Activated CD4-positive, alpha-beta memory T cell treated with anti-CD3 and anti-CD28 coated beads, Interleukin-2, amount 10 ng/mL, durations not matched to agents 7 days and 5 days (primary cell): Measurements from ENCODE around the gene AHDC1. TPM values are rescaled to one million over a fixed set of nuclear protein-coding genes. Genes with fewer than 3 reads are reported as not detected.

Experiments used
- CTCF ChIA-PET: fragments of 350-600 bp; sonication (Branson Sonifier 250); formaldehyde crosslinking; loops from one replicate; lab custom pipeline; 2021; ENCODE audit warnings: antibody characterized with exemption, inconsistent platforms; lab: Charles Lee
- POLR2A ChIA-PET: fragments of 350-600 bp; sonication (Branson Sonifier 250); formaldehyde crosslinking; loops from one replicate; lab custom pipeline; 2021; ENCODE audit warnings: antibody characterized with exemption; lab: Charles Lee
- DNase-seq: peaks from one replicate; pipeline ENCODE4 v3.0.0-alpha.2; 2020
- H3K27ac Mint-ChIP-seq: one replicate; pipeline ENCODE4 v1.8.0; 2021; ENCODE audit warnings: mild to moderate bottlenecking, mixed read lengths
- H3K27me3 Mint-ChIP-seq: one replicate; pipeline ENCODE4 v1.8.0; 2021; ENCODE audit warnings: mixed read lengths
- H3K36me3 Mint-ChIP-seq: one replicate; pipeline ENCODE4 v1.8.0; 2021; ENCODE audit warnings: low read depth, mixed read lengths
- H3K4me1 Mint-ChIP-seq: one replicate; pipeline ENCODE4 v1.8.0; 2021; ENCODE audit warnings: mixed read lengths
- H3K4me3 Mint-ChIP-seq: one replicate; pipeline ENCODE4 v1.8.0; 2021; ENCODE audit warnings: mild to moderate bottlenecking, mixed read lengths
- H3K9me3 Mint-ChIP-seq: one replicate; pipeline ENCODE4 v1.8.0; 2021; ENCODE audit warnings: mixed read lengths
- total RNA-seq, 2 experiments: library from RNA; stranded (reverse); gene quantifications; one replicate each; pipeline ENCODE4 v1.2.3, GENCODE V29; 2021

Gene AHDC1
- total RNA-seq, 2 experiments from 2014 or later, result 16.9 to 18.9 TPM

GRCh38 chr1:27600498-27601175 is 3.3 kb downstream of the AHDC1 start:
- H3K36me3 Mint-ChIP-seq, result no peaks in the 10 kb centered on the region

GRCh38 chr1:27599605-27600497 is 4.1 kb downstream of the AHDC1 start:
- POLR2A ChIA-PET, result interaction anchor here (0.7 to 1.5 kb wide), 4 partner anchors 43 to 183 kb away, joined by 3 to 7 read pairs (median 3); no protein-coding TSS in a partner anchor
- Mint-ChIP-seq H3K9me3 (no peaks in the 10 kb centered on the region), H3K4me1 (peaks cover 51% of the 10 kb centered on the region), H3K4me3 (no peak overlapping the region), H3K36me3 (no peaks in the 10 kb centered on the region), H3K27me3 (peaks cover 6% of the 10 kb centered on the region), H3K27ac (peak overlapping the region; percentile 24)
- CTCF ChIA-PET, result interaction anchor here (0.6 to 8.4 kb wide), 5 partner anchors 43 to 173 kb away, joined by 3 to 70 read pairs (median 4); partner anchors contain the start of gene FAM76A
- DNase-seq, result no peak

More at GRCh38 chr1:27600498-27601175, 3.3 kb downstream of the AHDC1 start:
- POLR2A ChIA-PET, result interaction anchor here (1.0 to 1.5 kb wide), 3 partner anchors 44 to 184 kb away, joined by 3 to 7 read pairs (median 3); partner anchors contain the start of gene WASF2
- Mint-ChIP-seq H3K4me1 (peaks cover 53% of the 10 kb centered on the region), H3K9me3 (no peaks in the 10 kb centered on the region), H3K4me3 (no peak overlapping the region), H3K27ac (peak overlapping the region; percentile 24), H3K27me3 (peaks cover 8% of the 10 kb centered on the region)
- no peak for DNase-seq
- CTCF ChIA-PET, result interaction anchor here (0.6 to 8.4 kb wide), 6 partner anchors 44 to 172 kb away, joined by 3 to 70 read pairs (median 4); partner anchors contain the start of gene FAM76A

GRCh38 chr1:27598902-27599528 is 4.9 kb downstream of the AHDC1 start:
- CTCF ChIA-PET, result interaction anchor here (8.4 kb wide), 1 partner anchor 42 kb away, joined by 70 read pairs; no protein-coding TSS in a partner anchor
- Mint-ChIP-seq H3K9me3 (no peaks in the 10 kb centered on the region), H3K27me3 (peaks cover 6% of the 10 kb centered on the region), H3K36me3 (no peaks in the 10 kb centered on the region), H3K4me3 (no peak overlapping the region), H3K27ac (no peak overlapping the region), H3K4me1 (peaks cover 48% of the 10 kb centered on the region)
- POLR2A ChIA-PET, result interaction anchor here (0.7 to 1.3 kb wide), 2 partner anchors 42 to 76 kb away, joined by 3 read pairs; no protein-coding TSS in a partner anchor
- DNase-seq, result peak; percentile 53

GRCh38 chr1:27598295-27598687 is 5.7 kb downstream of the AHDC1 start:
- ChIA-PET POLR2A (no interaction called here), CTCF (interaction anchor here (8.4 kb wide), 1 partner anchor 41 kb away, joined by 70 read pairs; no protein-coding TSS in a partner anchor)
- H3K27ac Mint-ChIP-seq, result no peak overlapping the region
- H3K4me3 Mint-ChIP-seq, result no peak overlapping the region
- no peaks in the 10 kb centered on the region for H3K9me3 Mint-ChIP-seq
- no peaks in the 10 kb centered on the region for H3K36me3 Mint-ChIP-seq
- peaks cover 6% of the 10 kb centered on the region for H3K27me3 Mint-ChIP-seq
- H3K4me1 Mint-ChIP-seq, result peaks cover 47% of the 10 kb centered on the region
- no peak for DNase-seq

GRCh38 chr1:27597516-27598294 is 6.2 kb downstream of the AHDC1 start:
- Mint-ChIP-seq H3K4me1 (peaks cover 47% of the 10 kb centered on the region), H3K27me3 (peaks cover 6% of the 10 kb centered on the region), H3K27ac (no peak overlapping the region), H3K9me3 (no peaks in the 10 kb centered on the region), H3K36me3 (no peaks in the 10 kb centered on the region), H3K4me3 (no peak overlapping the region)
- ChIA-PET CTCF (interaction anchor here (8.4 kb wide), 1 partner anchor 41 kb away, joined by 70 read pairs; no protein-coding TSS in a partner anchor), POLR2A (no interaction called here)
- no peak for DNase-seq

GRCh38 chr1:27596986-27597385 is 7.0 kb downstream of the AHDC1 start:
- DNase-seq, result no peak
- Mint-ChIP-seq H3K9me3 (no peaks in the 10 kb centered on the region), H3K36me3 (no peaks in the 10 kb centered on the region), H3K4me3 (no peak overlapping the region), H3K27ac (no peak overlapping the region), H3K27me3 (peaks cover 3% of the 10 kb centered on the region), H3K4me1 (peaks cover 40% of the 10 kb centered on the region)
- ChIA-PET POLR2A (no interaction called here), CTCF (interaction anchor here (0.8 to 8.4 kb wide), 2 partner anchors 40 to 301 kb away, joined by 3 to 70 read pairs; no protein-coding TSS in a partner anchor)

- Mint-ChIP-seq H3K27me3 (peaks cover 3% of the 10 kb centered on the region), H3K9me3 (no peaks in the 10 kb centered on the region), H3K4me1 (peaks cover 41% of the 10 kb centered on the region), H3K36me3 (no peaks in the 10 kb centered on the region), H3K4me3 (no peak overlapping the region), H3K27ac (no peak overlapping the region)
- ChIA-PET CTCF (interaction anchor here (0.8 to 8.4 kb wide), 5 partner anchors 27 to 300 kb away, joined by 3 to 70 read pairs (median 7); no protein-coding TSS in a partner anchor), POLR2A (interaction anchor here (1.0 to 1.5 kb wide), 3 partner anchors 40 to 106 kb away, joined by 5 to 6 read pairs (median 6); partner anchors contain the start of gene WASF2)
- no peak for DNase-seq
These were observed 7.7 kb downstream of the AHDC1 start for GRCh38 chr1:27596261-27596660.

GRCh38 chr1:27595597-27595996 is 8.3 kb downstream of the AHDC1 start:
- Mint-ChIP-seq H3K27ac (no peak overlapping the region), H3K36me3 (no peaks in the 10 kb centered on the region), H3K9me3 (no peaks in the 10 kb centered on the region), H3K4me1 (peaks cover 38% of the 10 kb centered on the region), H3K27me3 (no peaks in the 10 kb centered on the region), H3K4me3 (no peak overlapping the region)
- CTCF ChIA-PET, result interaction anchor here (1.3 to 8.4 kb wide), 6 partner anchors 11 to 179 kb away, joined by 4 to 70 read pairs (median 6); no protein-coding TSS in a partner anchor
- no peak for DNase-seq
- POLR2A ChIA-PET, result interaction anchor here (1.0 to 1.5 kb wide), 3 partner anchors 39 to 105 kb away, joined by 5 to 6 read pairs (median 6); partner anchors contain the start of gene WASF2

GRCh38 chr1:27594564-27595510 is 9.1 kb downstream of the AHDC1 start:
- Mint-ChIP-seq H3K27ac (no peak overlapping the region), H3K4me3 (no peak overlapping the region), H3K9me3 (no peaks in the 10 kb centered on the region), H3K4me1 (peaks cover 32% of the 10 kb centered on the region), H3K36me3 (no peaks in the 10 kb centered on the region), H3K27me3 (no peaks in the 10 kb centered on the region)
- ChIA-PET POLR2A (interaction anchor here (1.0 to 1.5 kb wide), 3 partner anchors 38 to 105 kb away, joined by 5 to 6 read pairs (median 6); partner anchors contain the start of gene WASF2), CTCF (interaction anchor here (1.3 to 8.4 kb wide), 6 partner anchors 10 to 178 kb away, joined by 4 to 70 read pairs (median 6); no protein-coding TSS in a partner anchor)
- DNase-seq, result no peak

- CTCF ChIA-PET, result interaction anchor here (1.6 to 8.4 kb wide), 2 partner anchors 10 to 37 kb away, joined by 4 to 70 read pairs; no protein-coding TSS in a partner anchor
- POLR2A ChIA-PET, result no interaction called here
- no peak overlapping the region for H3K4me3 Mint-ChIP-seq
- no peaks in the 10 kb centered on the region for H3K36me3 Mint-ChIP-seq
- H3K9me3 Mint-ChIP-seq, result no peaks in the 10 kb centered on the region
- H3K4me1 Mint-ChIP-seq, result peaks cover 22% of the 10 kb centered on the region
- H3K27me3 Mint-ChIP-seq, result no peaks in the 10 kb centered on the region
- no peak for DNase-seq
- H3K27ac Mint-ChIP-seq, result no peak overlapping the region
These were observed 10.0 kb downstream of the AHDC1 start for GRCh38 chr1:27593678-27594563.
